ENCODE results near the gene VPS37D.

GRCh38 chr7:73718905-73719805 is 51.5 kb downstream of the VPS37D start, which contains the start of gene STX1A:
- TF ChIP-seq EZH2 (IDR thresholded peaks at IDR 0.05; ENCODE audit: low read depth) (no peak), CTCF (conservative IDR thresholded peaks at IDR 0.05) (no peak)

Measured in PC-9 (cell line).